Measurements from ENCODE around the gene ETNK1.
"Not testable (repeated sequence)": the region's sequence is repeated elsewhere in the genome, so short reads cannot be mapped to it uniquely, and the experiment has no call there.

ETNK1 gene

DNA sequence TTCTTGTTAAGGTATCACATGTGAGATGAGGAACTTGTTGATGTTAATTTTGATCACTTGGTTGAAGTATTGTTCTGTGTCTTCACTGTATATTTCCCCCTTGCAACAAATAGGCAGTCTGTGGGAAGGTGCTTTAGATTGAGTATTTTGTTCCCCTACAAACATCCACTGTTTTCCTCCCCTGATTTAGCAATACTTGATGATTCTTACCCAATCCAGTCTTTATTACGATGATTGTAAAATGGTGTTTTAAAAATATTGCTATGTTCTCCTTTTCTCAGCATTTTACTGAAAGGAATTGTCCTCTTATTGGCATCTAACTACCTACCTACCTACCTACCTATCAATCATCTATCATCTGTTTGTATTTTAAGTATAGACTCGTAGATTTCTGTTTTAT, 66.3 kb downstream of the ETNK1 start:
- no peak for DNase-seq

DNA sequence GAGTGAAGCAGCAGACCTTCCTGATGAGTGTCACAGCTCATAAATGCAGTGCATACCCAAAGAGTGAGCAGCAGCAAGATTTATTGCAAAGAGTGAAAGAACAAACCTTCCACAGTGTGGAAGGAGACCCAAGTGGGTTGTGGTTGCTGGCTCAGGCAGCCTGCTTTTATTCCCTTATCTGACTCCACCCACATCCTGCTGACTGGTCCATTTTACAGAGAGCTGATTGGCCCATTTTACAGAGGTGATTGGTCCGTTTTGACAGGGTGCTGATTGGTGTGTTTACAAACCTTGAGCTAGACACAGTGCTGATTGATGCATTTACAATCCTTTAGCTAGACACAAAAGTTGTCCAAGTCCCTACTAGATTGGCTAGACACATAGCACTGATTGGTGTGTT, 67.5 kb downstream of the ETNK1 start:
- not testable (repeated sequence) for DNase-seq

DNA sequence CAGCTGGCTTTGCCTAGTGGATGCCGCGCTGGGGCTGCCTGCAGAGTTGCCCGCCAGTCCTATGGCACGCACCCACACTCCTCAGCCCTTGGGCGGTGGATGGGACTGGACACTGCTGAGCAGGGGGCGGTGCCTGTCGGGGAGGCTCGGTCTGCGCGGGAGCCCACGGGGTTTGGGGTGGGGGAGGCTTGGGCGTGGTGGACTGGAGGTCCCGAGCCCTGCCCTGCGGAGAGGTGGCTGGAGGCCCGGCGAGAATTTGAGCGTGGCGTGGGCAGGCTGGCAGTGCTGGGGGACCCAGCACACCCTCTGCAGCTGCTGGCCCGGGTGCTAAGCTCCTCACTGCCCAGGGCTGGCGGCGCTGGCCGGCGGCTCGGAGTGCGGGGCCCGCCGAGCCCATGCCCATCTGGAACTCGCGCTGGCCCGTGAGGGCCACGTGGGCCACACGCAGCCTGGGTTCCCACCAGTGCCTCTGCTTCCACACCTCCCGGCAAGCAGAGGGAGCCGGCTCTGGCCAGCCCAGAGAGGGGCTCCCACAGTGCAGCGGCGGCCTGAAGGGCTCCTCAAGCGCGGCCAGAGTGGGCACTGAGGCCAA, 68.1 kb downstream of the ETNK1 start:
- no peak for DNase-seq

DNA sequence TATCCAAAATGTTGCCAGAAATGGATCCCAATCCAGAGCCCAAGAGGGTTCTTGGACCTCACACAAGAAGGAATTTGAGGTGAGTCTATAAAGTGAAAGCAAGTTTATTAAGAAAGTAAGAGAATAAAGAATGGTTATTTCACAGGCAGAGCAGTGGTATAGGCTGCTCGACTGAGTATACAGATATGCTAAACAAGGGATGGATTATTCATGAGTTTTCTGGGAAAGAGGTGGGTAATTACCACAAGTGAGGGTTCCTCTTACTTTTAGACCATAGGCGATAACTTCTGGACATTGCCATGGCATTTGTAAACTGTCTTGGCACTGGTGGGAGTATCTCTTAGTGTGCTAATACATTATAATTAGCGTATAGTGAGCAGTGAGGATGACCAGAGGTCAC, 73.6 kb downstream of the ETNK1 start:
- DNase-seq: no peak

DNA sequence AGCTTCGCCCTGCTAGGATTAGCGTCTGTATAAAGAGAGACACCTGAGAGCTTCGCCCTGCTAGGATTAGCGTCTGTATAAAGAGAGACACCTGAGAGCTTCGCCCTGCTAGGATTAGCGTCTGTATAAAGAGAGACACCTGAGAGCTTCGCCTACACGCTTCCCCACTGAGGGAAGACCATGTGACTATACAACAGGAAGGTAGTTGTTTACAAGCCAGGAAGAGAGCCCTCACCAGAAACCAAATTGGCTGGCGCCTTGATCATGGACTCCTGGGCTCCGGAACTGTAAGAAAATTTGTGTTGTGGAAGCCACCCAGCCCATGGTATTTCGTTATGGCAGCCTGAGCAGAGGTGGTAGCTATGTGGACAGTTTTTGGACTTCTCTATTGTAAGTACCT, 74.7 kb downstream of the ETNK1 start:
- not testable (repeated sequence) for DNase-seq

DNA sequence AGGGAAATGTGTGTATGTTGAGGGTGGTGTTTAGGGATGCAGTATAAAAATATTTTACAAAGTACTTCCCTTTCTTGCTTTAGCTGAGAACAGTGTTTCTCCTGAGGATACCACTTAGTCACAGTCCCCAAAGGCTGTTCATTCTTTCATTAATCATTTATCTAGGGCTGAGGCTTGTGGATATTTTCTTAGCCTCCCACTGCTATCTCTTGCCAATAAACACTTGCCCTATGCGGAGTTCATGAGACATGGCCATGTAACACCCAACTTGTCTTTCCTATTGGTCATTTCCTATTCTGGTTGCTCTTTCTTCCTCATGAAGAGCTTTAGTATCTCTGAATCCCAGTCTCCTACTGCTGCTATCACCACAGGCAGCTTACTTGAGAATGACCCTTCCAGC, 75.1 kb downstream of the ETNK1 start:
- no peak for DNase-seq

DNA sequence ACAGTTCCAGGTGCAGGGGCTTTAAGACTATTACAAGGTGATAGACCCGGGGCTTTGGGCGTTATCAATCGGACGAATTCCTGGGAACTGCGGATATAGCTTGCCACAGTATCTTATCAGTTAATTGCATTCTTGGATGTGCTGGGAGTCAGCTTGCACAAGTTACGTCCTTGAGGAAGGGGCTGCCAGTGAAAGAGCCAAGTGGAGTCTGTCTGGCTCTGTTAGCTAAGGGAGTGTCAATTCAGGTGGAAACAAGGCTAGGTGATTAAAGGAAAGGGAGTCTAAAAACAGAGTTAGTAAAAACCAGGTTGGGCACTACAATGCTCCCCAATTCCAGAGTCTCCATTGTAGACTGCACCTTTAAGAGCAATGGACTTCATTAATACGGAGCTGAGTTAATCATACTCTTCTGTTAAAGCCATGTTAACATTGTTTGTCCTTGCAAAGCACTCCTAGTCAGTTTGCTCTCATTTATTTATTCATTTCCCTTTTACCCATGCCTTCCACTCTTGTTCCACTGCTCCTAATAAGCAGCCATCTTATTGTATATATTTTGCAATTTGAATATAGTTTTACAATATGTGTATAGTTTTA, 76.3 kb downstream of the ETNK1 start:
- DNase-seq: not testable (repeated sequence)

DNA sequence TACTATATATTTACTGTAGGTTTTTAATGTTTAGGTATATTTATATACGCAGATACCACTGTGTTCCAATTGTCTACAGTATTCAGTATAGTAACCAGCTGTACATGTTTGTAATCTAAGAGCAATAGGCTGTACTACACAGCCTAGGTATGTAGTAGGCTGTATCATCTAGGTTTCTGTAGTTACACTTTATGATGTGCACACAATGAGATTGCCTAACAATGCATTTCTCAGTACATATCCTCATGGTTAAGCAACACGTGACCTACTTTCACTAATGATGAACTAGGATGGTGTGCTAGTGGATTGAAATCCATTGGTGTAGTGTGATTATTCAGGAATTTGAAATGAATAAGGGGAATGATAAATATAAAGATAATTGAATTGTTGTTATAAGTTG, 77.7 kb downstream of the ETNK1 start:
- peak; percentile 39 to 61 for DNase-seq

DNA sequence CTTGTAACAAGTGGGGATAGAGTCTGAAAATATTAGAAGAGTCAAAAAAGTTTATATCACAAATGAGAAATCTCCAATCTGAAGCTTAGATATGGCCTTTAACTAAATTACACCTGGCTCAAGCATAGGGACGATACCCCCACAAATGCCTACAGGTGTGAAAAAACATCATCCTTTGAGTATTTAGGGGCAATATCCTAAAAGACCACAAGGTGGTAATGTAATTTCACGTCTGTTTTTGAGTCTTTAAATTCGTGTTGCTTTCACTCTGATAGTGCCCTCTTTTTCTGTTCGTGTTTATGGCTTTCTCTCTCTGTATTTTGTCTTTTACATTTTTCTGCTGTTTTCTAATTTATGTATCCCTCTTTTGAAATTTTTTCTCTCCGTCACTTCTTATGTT, 84.3 kb downstream of the ETNK1 start:
- DNase-seq: peak in 1 of 2 experiments; percentile 3

DNA sequence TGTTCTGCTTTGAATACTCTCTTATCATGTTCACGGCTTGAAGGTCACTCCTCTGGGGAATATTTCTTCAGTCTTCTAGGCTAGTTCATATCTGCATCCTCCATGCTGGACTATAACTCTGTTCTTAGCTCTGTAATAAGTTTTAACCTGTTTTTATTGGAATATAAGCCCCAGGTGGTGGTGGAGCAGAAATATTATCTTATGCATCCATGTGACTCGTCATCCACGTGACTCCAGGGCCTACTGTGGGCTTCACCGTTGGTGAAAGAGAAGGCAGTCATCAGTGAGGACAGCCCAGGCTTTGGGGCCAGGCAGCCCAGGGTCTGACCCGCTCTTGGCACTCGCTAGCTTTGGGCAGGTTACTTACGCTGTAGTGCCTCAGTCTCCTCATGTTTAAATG, 87.1 kb downstream of the ETNK1 start:
- no peak for DNase-seq

DNA sequence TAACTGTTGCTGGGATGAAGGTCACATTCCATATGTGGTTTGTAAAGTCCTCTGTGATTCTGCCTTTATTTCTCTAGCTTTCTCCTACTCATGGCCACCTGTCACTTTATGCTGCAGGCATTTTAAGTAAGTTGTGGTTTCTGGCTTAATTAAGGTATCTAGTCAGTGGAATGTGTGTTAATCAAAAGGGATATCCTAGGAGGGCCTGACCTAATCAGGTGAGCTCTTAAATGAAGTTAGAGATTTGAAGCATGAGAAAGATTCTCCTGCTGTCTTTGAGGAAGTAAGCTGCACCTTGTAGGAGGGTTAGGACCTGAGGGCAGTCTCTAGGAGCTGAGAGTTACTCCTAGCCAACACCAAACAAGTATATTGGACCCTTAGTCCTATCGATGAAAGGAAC, 90.3 kb downstream of the ETNK1 start:
- DNase-seq: no peak

DNA sequence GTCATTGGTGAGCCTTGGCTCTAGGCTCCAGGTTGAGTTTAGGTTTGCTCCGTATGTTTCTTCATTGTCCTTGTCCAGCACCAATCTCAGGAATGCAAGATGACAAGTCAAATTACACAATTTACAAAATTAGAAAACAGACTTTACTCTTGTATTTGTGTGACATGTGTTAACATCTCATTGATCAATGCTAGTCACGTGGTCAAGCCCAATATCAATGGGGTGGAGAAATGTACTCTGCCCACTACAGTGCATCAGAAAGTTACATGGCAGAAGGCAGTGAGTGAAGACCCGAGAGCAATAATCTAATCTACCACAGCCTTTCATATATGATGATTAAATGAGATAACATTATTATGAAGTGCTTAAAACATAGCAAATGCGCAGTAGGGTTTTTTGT, 94.8 kb downstream of the ETNK1 start:
- DNase-seq: no peak

DNA sequence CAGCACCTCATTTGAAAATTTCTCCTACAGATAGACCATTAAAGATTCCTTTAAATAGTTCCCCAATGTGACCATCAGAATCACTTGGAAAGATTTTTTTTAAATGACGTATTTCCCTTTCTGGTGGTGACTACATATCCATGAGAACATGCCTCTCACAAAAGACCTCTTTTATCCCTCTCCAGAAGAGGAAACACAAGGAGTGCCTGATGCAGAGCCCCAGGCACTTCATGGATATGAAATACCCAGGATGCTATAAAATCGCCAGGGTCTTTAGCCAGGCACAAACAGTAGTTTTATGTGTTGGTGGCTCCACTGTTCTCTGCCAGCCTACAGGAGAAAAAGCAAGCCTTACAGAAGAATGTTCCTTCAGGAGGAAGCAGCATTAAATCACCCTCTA, 97.1 kb downstream of the ETNK1 start:
- no peak for DNase-seq

DNA sequence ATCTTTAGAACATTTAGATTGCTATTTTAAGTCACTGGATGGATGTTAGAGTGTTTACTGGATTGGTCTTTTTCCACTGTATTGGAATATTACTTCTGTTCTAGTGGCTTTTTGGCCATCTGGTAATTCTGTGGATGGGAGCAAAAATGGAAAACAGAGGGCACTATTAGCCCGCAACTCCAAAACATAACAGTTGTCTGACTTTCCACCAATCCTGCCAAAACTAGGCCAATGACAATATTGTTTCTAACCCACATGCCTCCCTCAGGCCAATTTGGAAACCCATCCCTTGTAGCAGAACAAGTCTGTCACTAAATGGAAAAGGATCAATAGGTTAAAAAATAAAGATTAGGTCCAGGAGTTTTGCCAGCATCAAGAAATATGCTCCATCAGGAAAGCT, 97.8 kb downstream of the ETNK1 start:
- no peak for DNase-seq

DNA sequence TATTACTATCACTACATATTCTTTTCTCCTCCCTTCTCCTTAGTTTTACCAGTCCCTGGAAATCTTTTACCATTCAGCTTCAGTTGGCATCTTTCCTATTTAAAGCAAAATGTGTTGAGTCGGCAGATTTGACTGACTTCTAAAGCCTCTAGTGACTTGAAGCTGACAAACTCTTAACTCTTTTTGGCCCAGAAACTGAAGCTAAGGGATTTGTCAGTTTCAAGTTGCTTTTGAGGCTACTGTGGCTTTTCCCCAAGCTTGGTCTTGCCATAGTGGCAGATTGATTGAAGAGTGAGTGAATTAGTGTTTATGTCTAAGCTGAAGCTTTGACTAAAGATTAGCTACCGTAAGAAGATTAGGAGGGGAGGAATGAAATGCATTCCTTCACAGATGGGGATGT, 104.0 kb downstream of the ETNK1 start:
- DNase-seq: no peak

DNA sequence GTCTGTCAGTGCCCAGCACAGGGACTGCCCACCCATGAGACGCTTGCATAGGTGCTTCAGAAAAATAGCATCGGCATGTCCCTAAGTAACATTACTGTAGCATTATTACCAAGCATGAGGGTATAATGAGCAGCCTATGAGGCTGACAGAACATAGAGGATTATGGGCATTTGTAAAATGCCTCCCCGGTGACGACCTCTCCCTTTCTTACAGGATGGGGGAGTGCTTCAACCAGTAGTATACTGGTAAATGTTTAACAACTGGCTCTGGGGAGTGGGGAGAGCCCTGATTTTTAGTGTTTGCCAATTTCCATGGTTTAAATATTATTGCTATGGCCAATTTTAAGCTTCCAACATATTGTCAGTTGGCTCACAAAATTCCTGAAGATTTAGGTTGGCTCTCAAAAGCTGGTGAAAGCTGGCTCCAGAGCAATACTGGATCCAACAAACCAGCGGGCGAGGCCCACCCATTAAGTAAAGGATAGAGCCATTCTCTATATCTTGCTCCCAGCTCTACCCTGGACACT, 104.5 kb downstream of the ETNK1 start:
- DNase-seq: no peak

DNA sequence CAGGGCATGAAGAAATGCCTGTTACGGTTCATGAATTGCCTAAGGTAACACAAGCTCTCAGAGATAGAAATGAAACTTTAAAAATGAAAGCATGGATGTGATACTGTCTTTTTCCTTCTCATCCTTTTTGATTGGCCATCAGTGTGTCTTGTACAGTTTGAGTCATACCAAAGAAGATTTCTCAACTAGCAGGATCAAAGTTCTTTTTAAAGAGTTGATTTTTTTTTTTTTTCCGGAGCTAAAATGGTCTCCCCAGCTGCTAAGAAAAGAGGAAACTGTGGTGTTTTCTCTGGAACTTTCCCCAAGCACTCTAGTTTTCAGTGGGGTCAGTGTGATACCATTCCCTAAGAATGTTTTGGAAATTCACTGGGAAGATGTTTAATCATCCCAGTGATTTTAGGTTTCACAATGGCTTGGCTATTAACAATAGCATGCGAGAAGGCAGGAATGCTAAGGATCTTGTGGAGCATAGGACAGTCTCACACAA, 105.0 kb downstream of the ETNK1 start:
- peak; percentile 41 to 46 for DNase-seq

DNA sequence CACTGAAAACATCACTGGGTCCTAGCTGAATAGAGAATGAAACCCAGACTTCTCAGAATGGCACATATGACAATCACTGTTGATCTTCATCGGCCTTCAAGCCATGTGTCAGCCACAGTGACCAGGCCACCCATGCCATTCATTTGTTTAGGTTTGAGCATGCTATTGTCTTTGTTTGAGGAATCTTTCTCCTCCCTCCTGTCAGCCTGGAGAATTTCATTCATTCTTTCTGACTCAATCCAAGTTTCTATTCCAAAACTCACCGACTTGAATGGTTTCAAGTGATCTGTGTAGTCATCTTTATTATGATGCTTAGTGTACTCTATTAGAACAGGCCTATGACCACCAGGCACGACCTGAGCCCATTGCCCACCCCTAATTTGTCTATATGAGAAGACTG, 106.3 kb downstream of the ETNK1 start:
- DNase-seq: no peak

DNA sequence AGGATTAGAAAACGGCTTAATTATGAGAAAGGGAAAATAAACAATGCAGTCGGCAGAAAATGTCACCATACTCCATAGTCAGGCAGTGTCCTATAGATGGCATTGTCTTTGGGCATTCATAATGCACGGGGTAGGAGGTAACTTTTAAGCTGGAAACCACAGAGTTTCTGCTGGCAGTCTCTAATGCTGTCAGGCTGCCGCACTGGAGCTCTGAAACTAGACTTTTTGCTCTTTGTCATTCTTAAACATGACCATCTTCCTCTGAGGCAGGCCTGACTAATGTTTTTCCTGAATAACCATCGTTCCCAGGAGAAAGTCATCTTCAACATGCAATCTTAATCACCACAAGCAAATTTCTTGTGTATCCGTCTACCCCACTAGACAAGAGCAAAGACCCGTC, 108.8 kb downstream of the ETNK1 start:
- no peak for DNase-seq

DNA sequence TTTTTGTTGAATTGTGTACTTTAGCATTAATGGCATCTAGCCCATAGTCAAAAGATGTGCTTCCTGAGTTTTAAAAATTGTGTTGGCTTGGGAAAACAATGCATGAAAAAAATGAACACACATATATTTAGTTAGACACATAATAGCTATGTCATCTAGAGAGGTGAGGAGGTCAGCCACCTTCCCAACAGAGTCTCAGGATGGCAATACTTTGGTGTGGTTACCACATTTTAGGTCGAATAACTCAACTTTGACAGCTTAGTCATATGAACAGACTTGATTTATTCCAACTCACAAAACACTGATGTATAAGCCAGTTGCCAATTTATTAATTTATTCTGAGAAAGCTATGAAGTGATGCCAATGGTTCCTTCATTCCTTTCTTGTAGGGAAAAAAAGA, 114.0 kb downstream of the ETNK1 start:
- DNase-seq: no peak

Measured in AML-193 (cell line).